K562 (cell line): ENCODE data around the gene SHMT1. TPM values are rescaled to one million over a fixed set of nuclear protein-coding genes. Genes with fewer than 3 reads are reported as not detected.

Source experiments
- CCNT2 ChIP-seq: IDR thresholded peaks from 2 replicates; pipeline ENCODE4 v1.6.1; 2011; ENCODE audit warnings: borderline replicate concordance, low read depth, mild to moderate bottlenecking, moderate library complexity, mixed read lengths, low read length; ENCODE audit not compliant: insufficient read length; ENCODE audit errors: extremely low read depth
- E2F1 ChIP-seq: sonication (generic); formaldehyde crosslinking; IDR thresholded peaks from 2 replicates; pipeline ENCODE4 v1.8.1; 2023; ENCODE audit warnings: mild to moderate bottlenecking, missing genetic modification reagents, moderate library complexity
- HSF4 ChIP-seq: fragments of 250-450 bp; sonication (Bioruptor Pico); IDR thresholded peaks from 2 replicates; pipeline ENCODE4 v2.1.2; 2022; ENCODE audit warnings: mild to moderate bottlenecking, moderate library complexity, borderline replicate concordance
- KHSRP ChIP-seq: fragments of 450-650 bp; IDR thresholded peaks from 2 replicates; pipeline ENCODE4 v1.6.1; 2017
- POLR2AphosphoS5 ChIP-seq: IDR thresholded peaks from 2 replicates; pipeline ENCODE4 v1.6.1; 2011; ENCODE audit warnings: mild to moderate bottlenecking, low read depth, low read length, moderate library complexity; ENCODE audit not compliant: control insufficient read depth, insufficient read depth
- RBM22 ChIP-seq: fragments of 200-400 bp; formaldehyde crosslinking; IDR thresholded peaks from 2 replicates; pipeline ENCODE4 v1.6.1; 2018; ENCODE audit warnings: low read length, low read depth; ENCODE audit not compliant: poor library complexity, severe bottlenecking
- RBM34 ChIP-seq: fragments of 200-400 bp; formaldehyde crosslinking; IDR thresholded peaks from 2 replicates; pipeline ENCODE4 v1.6.1; 2018; ENCODE audit warnings: low read length, borderline replicate concordance; ENCODE audit not compliant: insufficient read depth
- SRSF3 ChIP-seq: fragments of 200-400 bp; formaldehyde crosslinking; IDR thresholded peaks from 2 replicates; pipeline ENCODE4 v1.6.1; 2016; ENCODE audit warnings: mild to moderate bottlenecking, low read length, moderate library complexity; ENCODE audit not compliant: insufficient read depth
- TARDBP ChIP-seq: fragments of 450-650 bp; IDR thresholded peaks from 2 replicates; pipeline ENCODE4 v1.6.1; 2016
- TCF7 ChIP-seq: sonication (generic); IDR thresholded peaks from 2 replicates; pipeline ENCODE4 v1.6.1; 2016; ENCODE audit warnings: antibody characterized with exemption, borderline replicate concordance
- ZFX ChIP-seq: sonication (generic); formaldehyde crosslinking; IDR thresholded peaks from 2 replicates; pipeline ENCODE4 v1.8.0; 2022; ENCODE audit warnings: mild to moderate bottlenecking, missing genetic modification reagents, moderate library complexity
- ZMIZ1 ChIP-seq, 2 experiments: fragments of 150-350 bp in 1 of 2; IDR thresholded peaks; 2 replicates each; pipeline ENCODE4 v1.6.1; 2012 to 2016; ENCODE audit warnings: low read depth in 2 of 2, low read length in 2 of 2, mild to moderate bottlenecking in 1 of 2, moderate library complexity in 1 of 2
- ZSCAN32 ChIP-seq: fragments of 450-650 bp; formaldehyde crosslinking; IDR thresholded peaks from 2 replicates; pipeline ENCODE4 v1.4.0; 2020; ENCODE audit warnings: mild to moderate bottlenecking, moderate library complexity
- polyA plus RNA-seq, 8 experiments: library from polyadenylated mRNA; depleted of rRNA in 4 of 8; stranded (reverse) in 5 of 8; unstranded in 3 of 8; fragments of >200 nt; fragmentation: Nextera tagmentation in 2 of 8; fragmentation: Illumina TruSeq in 1 of 8; extraction: Ambion mirVana in 2 of 8; extraction: Trizol in 1 of 8; gene quantifications; 2 replicates each; pipeline versions ENCODE4 v1.2.1 to v1.2.3, GENCODE V29; 2011 to 2014; ENCODE audit warnings: inconsistent platforms in 1 of 8, missing spikeins in 1 of 8
- total RNA-seq, 7 experiments: library from RNA; depleted of rRNA in 6 of 7; stranded (reverse); fragments of >200 nt in 6 of 7; fragmentation: Illumina TruSeq in 2 of 7; extraction: Trizol in 2 of 7; gene quantifications; 2 replicates each; pipeline versions ENCODE4 v1.2.1 to v1.2.3, GENCODE V29; 2011 to 2021; ENCODE audit warnings: low replicate concordance in 1 of 7
- TF ChIP-seq, protein P1 (sequence below), 2 experiments: fragments of 200-800 bp in 1 of 2; sonication (Bioruptor generic) in 1 of 2; sonication (generic) in 1 of 2; formaldehyde crosslinking in 1 of 2; IDR thresholded peaks in 1 of 2; conservative IDR thresholded peaks in 1 of 2; 2 replicates each; pipeline versions ENCODE4 v1.5.0 to v1.6.1; 2016 to 2020; ENCODE audit warnings: missing compliant biosample characterization in 1 of 2, missing genetic modification characterization in 1 of 2, missing genetic modification reagents in 1 of 2
- TF ChIP-seq, protein P2 (sequence below), 2 experiments: fragments of 450-650 bp; conservative IDR thresholded peaks; 2 replicates each; pipeline ENCODE4 v1.6.1; 2017; ENCODE audit warnings: mild to moderate bottlenecking in 2 of 2, moderate library complexity in 2 of 2
- TF ChIP-seq, protein P3 (sequence below): sonication (generic); formaldehyde crosslinking; IDR thresholded peaks from 2 replicates; pipeline ENCODE4 v1.8.1; 2023; ENCODE audit warnings: mild to moderate bottlenecking, missing genetic modification reagents

Gene SHMT1
- total and polyA plus RNA-seq, 9 of the 15 experiments (the other 6 are each of a cell fraction or from before 2014, with no cell fraction given) = 3.3 to 31.2 (median 23.3) TPM

- no peak for TF ChIP-seq ZMIZ1 (IDR thresholded peaks at IDR 0.05; ENCODE audit: low read depth in 2 of 2, low read length in 2 of 2)
- peak; percentile 81; the same call in 1 of the 2 replicates for TF ChIP-seq RBM34
- TF ChIP-seq POLR2AphosphoS5 = peak; percentile 52; the same call in 1 of the 2 replicates
- peak; percentile 65 for TF ChIP-seq ZFX (CRISPR knock-in tag)
- no peak for TF ChIP-seq RBM22
- TF ChIP-seq, protein P1, sequence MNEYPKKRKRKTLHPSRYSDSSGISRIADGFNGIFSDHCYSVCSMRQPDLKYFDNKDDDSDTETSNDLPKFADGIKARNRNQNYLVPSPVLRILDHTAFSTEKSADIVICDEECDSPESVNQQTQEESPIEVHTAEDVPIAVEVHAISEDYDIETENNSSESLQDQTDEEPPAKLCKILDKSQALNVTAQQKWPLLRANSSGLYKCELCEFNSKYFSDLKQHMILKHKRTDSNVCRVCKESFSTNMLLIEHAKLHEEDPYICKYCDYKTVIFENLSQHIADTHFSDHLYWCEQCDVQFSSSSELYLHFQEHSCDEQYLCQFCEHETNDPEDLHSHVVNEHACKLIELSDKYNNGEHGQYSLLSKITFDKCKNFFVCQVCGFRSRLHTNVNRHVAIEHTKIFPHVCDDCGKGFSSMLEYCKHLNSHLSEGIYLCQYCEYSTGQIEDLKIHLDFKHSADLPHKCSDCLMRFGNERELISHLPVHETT (CRISPR knock-in tag; conservative IDR thresholded peaks at IDR 0.05 in 1 of 2, IDR thresholded peaks at IDR 0.05 in 1 of 2) = no peak
- no peak; the same call in 1 of the 2 replicates for TF ChIP-seq E2F1
- TF ChIP-seq HSF4 = no peak
- TF ChIP-seq, protein P2, sequence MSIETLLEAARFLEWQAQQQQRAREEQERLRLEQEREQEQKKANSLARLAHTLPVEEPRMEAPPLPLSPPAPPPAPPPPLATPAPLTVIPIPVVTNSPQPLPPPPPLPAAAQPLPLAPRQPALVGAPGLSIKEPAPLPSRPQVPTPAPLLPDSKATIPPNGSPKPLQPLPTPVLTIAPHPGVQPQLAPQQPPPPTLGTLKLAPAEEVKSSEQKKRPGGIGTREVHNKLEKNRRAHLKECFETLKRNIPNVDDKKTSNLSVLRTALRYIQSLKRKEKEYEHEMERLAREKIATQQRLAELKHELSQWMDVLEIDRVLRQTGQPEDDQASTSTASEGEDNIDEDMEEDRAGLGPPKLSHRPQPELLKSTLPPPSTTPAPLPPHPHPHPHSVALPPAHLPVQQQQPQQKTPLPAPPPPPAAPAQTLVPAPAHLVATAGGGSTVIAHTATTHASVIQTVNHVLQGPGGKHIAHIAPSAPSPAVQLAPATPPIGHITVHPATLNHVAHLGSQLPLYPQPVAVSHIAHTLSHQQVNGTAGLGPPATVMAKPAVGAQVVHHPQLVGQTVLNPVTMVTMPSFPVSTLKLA (conservative IDR thresholded peaks at IDR 0.05) = peak; percentile 34 to 81
- TF ChIP-seq TARDBP = no peak
- TF ChIP-seq, protein P3, sequence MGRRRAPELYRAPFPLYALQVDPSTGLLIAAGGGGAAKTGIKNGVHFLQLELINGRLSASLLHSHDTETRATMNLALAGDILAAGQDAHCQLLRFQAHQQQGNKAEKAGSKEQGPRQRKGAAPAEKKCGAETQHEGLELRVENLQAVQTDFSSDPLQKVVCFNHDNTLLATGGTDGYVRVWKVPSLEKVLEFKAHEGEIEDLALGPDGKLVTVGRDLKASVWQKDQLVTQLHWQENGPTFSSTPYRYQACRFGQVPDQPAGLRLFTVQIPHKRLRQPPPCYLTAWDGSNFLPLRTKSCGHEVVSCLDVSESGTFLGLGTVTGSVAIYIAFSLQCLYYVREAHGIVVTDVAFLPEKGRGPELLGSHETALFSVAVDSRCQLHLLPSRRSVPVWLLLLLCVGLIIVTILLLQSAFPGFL (CRISPR knock-in tag) = no peak
- no peak for TF ChIP-seq TCF7
- TF ChIP-seq KHSRP = no peak
- TF ChIP-seq SRSF3 = no peak
- TF ChIP-seq ZSCAN32 = no peak
- TF ChIP-seq CCNT2 = peak; percentile 63
These were observed at the start of gene SHMT1 (continued) for GRCh38 chr17:18363101-18364049.
